ENCODE data around the gene CD274. TPM values are rescaled to one million over a fixed set of nuclear protein-coding genes. Genes with fewer than 3 reads are reported as not detected.
"Not testable (repeated sequence)": the region's sequence is repeated elsewhere in the genome, so short reads cannot be mapped to it uniquely, and the experiment has no call there.

The CD274 gene
- total RNA-seq, 4 donors from 2014 or later, result 1.4 to 10.4 (median 6.7) TPM

DNA sequence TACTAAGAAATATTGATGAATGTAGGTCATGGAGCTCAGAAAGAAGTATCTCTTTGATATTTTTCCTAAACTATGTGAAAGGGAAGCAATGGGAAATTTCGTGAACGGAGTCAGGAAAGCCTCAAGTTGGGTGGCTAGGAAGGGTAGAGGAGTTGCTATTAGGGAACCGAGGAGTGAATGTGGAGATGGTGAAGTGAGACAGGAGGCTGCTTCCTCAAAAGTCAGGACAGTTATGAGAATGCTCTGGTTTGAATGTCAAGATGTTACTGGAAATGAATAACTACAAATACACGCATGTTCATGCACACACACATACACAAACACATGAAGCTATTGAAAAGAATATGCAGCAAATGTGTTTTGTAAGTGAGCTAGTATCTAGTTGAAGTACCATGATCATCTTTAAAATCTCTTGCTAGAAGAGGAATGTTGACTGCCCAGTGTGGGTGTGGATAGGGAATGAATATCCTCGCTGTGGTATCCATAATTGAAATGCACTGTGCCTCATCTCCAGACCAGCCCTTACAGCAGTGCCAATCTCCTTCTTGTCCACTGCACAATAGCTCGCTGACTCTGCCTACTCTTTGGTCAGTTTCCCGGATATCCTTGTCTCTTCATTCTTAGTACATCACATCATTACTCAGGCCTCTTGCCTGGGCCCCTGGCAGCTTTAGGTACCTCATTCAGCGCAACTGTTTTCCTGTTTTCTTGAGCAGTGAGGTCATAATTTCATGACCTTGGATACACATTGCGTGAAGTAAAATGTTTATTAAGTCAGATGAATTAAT lies 38.1 kb downstream of the CD274 start:
- no peak for DNase-seq (ENCODE audit: low spot score)
- ATAC-seq (ENCODE audit: low FRiP score), result no peak
- TF ChIP-seq, protein P1, sequence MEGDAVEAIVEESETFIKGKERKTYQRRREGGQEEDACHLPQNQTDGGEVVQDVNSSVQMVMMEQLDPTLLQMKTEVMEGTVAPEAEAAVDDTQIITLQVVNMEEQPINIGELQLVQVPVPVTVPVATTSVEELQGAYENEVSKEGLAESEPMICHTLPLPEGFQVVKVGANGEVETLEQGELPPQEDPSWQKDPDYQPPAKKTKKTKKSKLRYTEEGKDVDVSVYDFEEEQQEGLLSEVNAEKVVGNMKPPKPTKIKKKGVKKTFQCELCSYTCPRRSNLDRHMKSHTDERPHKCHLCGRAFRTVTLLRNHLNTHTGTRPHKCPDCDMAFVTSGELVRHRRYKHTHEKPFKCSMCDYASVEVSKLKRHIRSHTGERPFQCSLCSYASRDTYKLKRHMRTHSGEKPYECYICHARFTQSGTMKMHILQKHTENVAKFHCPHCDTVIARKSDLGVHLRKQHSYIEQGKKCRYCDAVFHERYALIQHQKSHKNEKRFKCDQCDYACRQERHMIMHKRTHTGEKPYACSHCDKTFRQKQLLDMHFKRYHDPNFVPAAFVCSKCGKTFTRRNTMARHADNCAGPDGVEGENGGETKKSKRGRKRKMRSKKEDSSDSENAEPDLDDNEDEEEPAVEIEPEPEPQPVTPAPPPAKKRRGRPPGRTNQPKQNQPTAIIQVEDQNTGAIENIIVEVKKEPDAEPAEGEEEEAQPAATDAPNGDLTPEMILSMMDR (IDR thresholded peaks at IDR 0.05), result no peak

DNA sequence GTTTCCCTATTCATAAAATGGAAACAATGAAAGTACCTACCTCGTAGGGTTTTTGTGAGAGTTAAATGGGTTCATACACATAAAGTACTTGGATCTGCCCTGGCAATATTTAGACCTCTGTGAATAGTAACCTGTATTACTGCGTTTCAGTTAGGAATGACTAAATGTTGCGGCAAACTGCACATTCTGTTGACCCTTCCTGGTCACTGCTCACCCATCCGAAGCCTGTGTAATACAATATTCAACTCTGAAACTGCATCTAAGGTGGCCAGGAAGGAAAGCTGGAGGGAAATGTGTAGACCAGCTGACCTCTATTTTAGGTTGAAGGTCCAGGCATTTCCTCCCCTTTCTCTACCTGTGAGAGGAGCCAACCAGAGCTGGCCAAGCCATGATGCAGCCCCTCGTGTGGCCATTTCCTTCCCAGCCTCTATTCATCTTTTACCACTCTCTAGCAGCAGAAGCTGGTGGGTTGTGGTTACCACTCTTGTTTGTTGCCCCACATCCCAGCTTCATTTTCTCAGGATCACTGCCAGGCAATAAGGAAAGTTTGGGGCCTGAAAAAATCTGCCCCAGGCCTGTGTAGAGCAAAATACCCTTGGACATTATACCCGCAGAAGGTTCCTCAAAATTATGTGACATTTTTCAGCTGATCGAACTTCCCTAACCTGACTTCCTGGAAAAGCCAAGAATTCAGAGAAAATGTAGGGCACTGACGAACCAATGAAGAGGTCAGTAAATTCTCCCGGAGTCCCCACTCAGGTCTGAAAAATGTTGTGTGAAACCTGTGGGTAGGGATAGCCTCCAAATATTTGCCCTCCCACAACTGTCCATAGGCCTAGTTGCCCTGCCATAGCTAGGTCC lies 39.5 kb downstream of the CD274 start:
- TF ChIP-seq, protein P1 (IDR thresholded peaks at IDR 0.05), result no peak
- ATAC-seq (ENCODE audit: low FRiP score) (no peak), DNase-seq (ENCODE audit: low spot score) (no peak)

DNA sequence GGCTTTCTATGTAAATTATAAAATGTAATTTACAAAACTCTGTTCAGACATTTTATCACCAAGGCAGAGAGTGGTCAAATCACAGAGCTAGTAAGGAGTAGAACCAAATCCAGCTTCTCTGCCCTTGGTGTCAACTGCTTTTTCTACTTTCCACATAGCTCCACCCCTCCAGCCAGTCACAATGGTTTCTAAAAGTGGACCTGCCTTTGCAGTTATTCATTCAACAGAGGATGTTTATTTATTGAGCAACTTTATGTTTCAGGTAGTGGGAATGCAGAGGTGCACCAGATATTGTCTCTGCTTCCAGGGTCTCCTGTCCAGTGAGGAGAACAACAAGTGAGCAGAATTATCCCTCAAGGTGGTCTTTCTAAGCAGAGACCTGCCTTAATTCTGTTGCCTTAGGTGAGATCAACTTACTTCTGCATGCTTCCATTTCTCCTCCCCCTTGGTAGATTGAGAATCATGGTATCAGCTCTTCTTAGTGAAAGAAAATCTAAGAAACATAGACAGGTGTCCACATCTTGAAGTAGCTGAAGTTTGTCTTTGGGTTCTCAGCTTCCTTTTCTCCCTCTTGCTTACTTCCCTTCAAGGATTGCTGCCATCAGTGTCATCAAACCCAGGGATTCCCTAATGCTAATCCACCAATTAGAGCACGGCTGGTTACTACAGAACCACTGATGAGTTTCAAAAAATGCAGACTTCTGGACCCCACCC lies 42.8 kb downstream of the CD274 start:
- ATAC-seq (ENCODE audit: low FRiP score) (peak; percentile 39), DNase-seq (ENCODE audit: low spot score) (no peak)
- TF ChIP-seq, protein P1 (IDR thresholded peaks at IDR 0.05), result no peak

DNA sequence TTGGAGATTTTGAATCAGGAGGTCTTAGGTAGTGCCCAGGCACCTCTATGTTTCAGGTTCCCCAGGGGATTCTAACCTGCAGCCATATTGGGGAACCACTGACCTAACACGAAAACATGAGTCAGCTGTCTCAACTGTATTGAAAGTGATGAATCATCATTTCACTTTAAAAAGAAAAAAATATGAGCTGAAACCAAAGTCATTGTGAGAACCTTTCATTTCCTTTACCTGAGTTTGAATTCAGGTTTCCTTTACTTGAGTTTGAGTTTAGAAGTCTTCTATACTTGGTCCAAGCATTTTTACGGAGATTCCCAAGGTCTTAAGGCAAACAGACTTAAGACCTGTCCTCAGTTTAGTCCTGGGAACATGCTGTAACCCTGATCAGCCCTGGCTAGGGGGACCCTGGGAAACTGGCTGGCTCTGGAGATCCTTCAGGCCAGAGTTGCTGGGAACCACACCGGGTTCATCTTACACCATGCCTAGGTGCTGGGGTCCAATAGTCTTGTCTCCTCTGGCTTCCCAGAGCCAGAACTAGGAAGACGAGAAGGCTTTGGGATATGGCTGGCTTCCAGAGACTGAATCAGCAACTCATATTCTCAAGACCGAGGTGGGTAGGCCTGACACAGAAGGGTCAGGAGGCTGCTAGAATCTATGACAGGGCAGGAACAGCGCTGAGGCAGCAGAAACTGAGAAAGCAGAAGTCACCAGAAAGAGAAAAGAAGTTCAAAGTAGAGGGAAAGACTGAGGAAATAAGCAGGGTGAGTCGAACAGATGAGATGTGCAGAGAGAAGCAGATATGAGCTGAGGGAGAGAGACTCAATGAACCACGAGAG lies 43.6 kb downstream of the CD274 start:
- DNase-seq (ENCODE audit: low spot score) (no peak), ATAC-seq (ENCODE audit: low FRiP score) (peak; percentile 49)
- TF ChIP-seq, protein P1 (IDR thresholded peaks at IDR 0.05), result no peak

DNA sequence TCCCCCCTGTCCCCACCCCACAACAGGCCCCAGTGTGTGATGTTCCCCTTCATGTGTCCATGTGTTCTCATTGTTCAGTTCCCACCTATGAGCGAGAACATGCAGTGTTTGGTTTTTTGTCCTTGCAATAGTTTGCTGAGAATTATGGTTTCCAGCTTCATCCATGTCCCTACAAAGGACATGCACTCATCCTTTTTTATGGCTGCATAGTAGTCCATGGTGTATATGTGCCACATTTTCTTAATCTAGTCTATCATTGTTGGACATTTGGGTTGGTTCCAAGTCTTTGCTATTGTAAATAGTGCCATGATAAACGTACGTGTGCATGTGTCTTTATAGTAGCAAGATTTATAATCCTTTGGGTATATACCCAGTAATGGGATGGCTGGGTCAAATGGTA lies 44.4 kb downstream of the CD274 start:
- DNase-seq (ENCODE audit: low spot score); ATAC-seq (ENCODE audit: low FRiP score): not testable (repeated sequence)

DNA sequence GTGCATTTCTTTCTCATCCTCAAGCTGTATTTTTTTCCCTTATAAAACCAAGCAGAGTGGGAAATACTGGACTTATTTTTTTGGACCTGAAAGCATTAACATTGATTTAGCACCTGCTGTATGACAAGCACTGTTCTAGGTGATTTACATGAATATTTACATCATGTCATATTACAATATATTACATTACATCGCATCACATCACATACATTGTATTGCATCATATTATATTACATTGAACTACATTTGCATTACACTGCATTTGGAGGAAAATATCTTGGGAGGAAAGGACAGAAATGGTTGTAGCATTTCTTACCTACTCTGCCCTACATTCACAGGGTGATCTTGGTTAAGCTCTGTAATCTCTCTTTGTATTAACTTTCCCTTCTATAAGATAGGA lies 48.8 kb downstream of the CD274 start:
- DNase-seq (ENCODE audit: low spot score), result no peak
- ATAC-seq (ENCODE audit: low FRiP score), result no peak
- TF ChIP-seq, protein P1 (IDR thresholded peaks at IDR 0.05), result no peak

Measured in omental fat pad (tissue), 4 donors.